ENCODE results near the gene GRB10.
"Not testable (repeated sequence)": the region's sequence is repeated elsewhere in the genome, so short reads cannot be mapped to it uniquely, and the experiment has no call there.

GRB10 gene

GRCh38 chr7:50778189-50778588 lies 4.5 kb downstream of the GRB10 start:
- no peak for DNase-seq

- DNase-seq: no peak
Observed at GRCh38 chr7:50775836-50776235, 6.9 kb downstream of the GRB10 start.

GRCh38 chr7:50775231-50775630 lies 7.5 kb downstream of the GRB10 start:
- DNase-seq: no peak

GRCh38 chr7:50774319-50774718 lies 8.4 kb downstream of the GRB10 start:
- no peak for DNase-seq

GRCh38 chr7:50773071-50773470 lies 9.6 kb downstream of the GRB10 start:
- not testable (repeated sequence) for DNase-seq

- no peak for DNase-seq
Observed at GRCh38 chr7:50771120-50772002, 11.3 kb downstream of the GRB10 start.

- DNase-seq: no peak
Observed at GRCh38 chr7:50768485-50769474, 13.9 kb downstream of the GRB10 start.

GRCh38 chr7:50766849-50767207 lies 15.9 kb downstream of the GRB10 start:
- no peak for DNase-seq

- no peak for DNase-seq
Observed at GRCh38 chr7:50766106-50766848, 16.4 kb downstream of the GRB10 start.

- no peak for DNase-seq
Observed at GRCh38 chr7:50762337-50762736, 20.4 kb downstream of the GRB10 start.

GRCh38 chr7:50761713-50762112 lies 21.0 kb downstream of the GRB10 start:
- no peak for DNase-seq

GRCh38 chr7:50757703-50758390 lies 24.8 kb downstream of the GRB10 start:
- DNase-seq: no peak

- DNase-seq: no peak
Observed at GRCh38 chr7:50756180-50756579, 26.5 kb downstream of the GRB10 start.

- DNase-seq: no peak
Observed at GRCh38 chr7:50754684-50755083, 28.0 kb downstream of the GRB10 start.

GRCh38 chr7:50754241-50754640 lies 28.5 kb downstream of the GRB10 start:
- no peak for DNase-seq

GRCh38 chr7:50752422-50752821 lies 30.3 kb downstream of the GRB10 start:
- DNase-seq: no peak

GRCh38 chr7:50751146-50751545 lies 31.6 kb downstream of the GRB10 start:
- no peak for DNase-seq

GRCh38 chr7:50749896-50750295 lies 32.8 kb downstream of the GRB10 start:
- DNase-seq: no peak

- DNase-seq: no peak
Observed at GRCh38 chr7:50748472-50748871, 34.2 kb downstream of the GRB10 start.

GRCh38 chr7:50745835-50746234 lies 36.9 kb downstream of the GRB10 start:
- DNase-seq: no peak

- no peak for DNase-seq
Observed at GRCh38 chr7:50745336-50745735, 37.4 kb downstream of the GRB10 start.

- DNase-seq: no peak
Observed at GRCh38 chr7:50743893-50744292, 38.8 kb downstream of the GRB10 start.

All from activated gamma-delta T cell (primary cell).